Stimulated activated CD8-positive, alpha-beta memory T cell treated with anti-CD3 and anti-CD28 coated beads, Interleukin-12 subunit alpha, Interleukin-12 subunit beta, amount 100 ng/mL, for 1 hour (primary cell): ENCODE data around the gene TTLL8.

ENCODE experiments used
- DNase-seq: peaks from one replicate; pipeline ENCODE4 v3.0.0-alpha.2; 2020; ENCODE audit warnings: low read depth

The TTLL8 gene

GRCh38 chr22:50082961-50083461, 24.9 kb upstream of the TTLL8 start:
- DNase-seq: no peak

- DNase-seq: no peak
Measured at GRCh38 chr22:50082197-50082715, 24.2 kb upstream of the TTLL8 start.

GRCh38 chr22:50081426-50082196, 23.5 kb upstream of the TTLL8 start:
- no peak for DNase-seq

- DNase-seq: no peak
Measured at GRCh38 chr22:50080077-50080465, 22.0 kb upstream of the TTLL8 start.

GRCh38 chr22:50078761-50079160, 20.7 kb upstream of the TTLL8 start:
- no peak for DNase-seq

GRCh38 chr22:50078246-50078645, 20.1 kb upstream of the TTLL8 start:
- DNase-seq: no peak

GRCh38 chr22:50076646-50077535, 18.8 kb upstream of the TTLL8 start:
- no peak for DNase-seq

GRCh38 chr22:50074551-50075530, 16.7 kb upstream of the TTLL8 start:
- DNase-seq: no peak

GRCh38 chr22:50074056-50074455, 16.0 kb upstream of the TTLL8 start:
- no peak for DNase-seq

- DNase-seq: no peak
Measured at GRCh38 chr22:50072714-50073538, 14.8 kb upstream of the TTLL8 start.

GRCh38 chr22:50072167-50072555, 14.1 kb upstream of the TTLL8 start:
- DNase-seq: no peak

GRCh38 chr22:50071432-50072166, 13.5 kb upstream of the TTLL8 start:
- DNase-seq: no peak

- no peak for DNase-seq
Measured at GRCh38 chr22:50070366-50070765, 12.3 kb upstream of the TTLL8 start.

GRCh38 chr22:50068096-50068495, 10.0 kb upstream of the TTLL8 start:
- DNase-seq: no peak

GRCh38 chr22:50067244-50067643, 9.1 kb upstream of the TTLL8 start:
- no peak for DNase-seq

- no peak for DNase-seq
Measured at GRCh38 chr22:50064453-50064852, 6.4 kb upstream of the TTLL8 start.

- DNase-seq: no peak
Measured at GRCh38 chr22:50063589-50064393, 5.7 kb upstream of the TTLL8 start.

GRCh38 chr22:50062509-50063135, 4.5 kb upstream of the TTLL8 start:
- no peak for DNase-seq
